ENCODE data around the gene MYH7.

MYH7 gene

DNA sequence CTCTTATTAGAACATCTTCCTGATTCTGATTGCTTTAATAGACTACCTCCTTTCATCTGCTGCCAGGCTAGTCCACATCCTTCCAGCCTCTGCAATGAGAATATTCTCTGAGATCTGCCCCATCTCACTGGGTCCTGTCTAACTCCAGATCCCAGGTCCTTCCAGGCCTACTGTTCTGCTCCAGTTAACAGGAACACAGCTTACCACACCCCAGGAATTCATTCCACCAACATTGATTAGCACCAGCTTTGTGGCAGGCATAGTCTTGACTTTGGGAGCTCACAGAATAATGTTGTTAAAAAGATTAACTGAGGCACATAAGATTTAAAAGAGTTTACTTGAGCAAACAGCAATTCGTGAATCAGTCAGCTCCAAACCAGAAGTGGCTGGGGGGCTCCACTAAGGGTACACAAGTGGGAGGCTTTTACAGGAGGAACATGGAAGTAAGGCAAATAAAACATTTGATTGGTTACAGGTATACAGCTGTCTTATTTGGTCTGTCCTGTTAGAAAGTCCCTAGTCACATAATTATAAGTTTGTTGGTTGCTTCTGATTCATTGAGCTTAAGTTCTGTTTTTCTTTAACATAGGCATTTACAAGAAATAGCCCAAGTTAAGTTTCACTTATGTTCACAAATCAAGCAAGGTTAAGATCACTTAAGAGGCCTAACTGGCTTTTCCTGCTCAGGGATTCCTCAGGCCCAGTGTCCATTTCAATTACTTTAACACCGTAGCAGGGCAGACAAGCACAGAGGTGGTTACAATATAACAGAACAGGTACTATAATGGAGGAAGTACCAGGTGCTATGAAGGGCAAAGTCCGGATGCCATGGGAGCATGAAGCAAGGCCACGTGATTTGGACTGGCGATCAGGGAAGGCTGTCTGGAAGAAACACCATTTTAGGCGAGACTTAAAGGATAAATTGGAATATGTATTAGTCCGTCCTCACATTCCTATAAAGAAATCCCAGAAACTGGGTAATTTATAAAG is 12.2 kb upstream of the MYH7 start:
- ChIA-PET POLR2A (no interaction called here), CTCF (interaction anchor here (0.6 to 1.4 kb wide), 3 partner anchors 31 to 465 kb away, joined by 3 to 6 read pairs (median 4); no protein-coding TSS in a partner anchor)
- Histone ChIP-seq H3K9me3 (ENCODE audit: control insufficient read depth, insufficient read depth, low read depth, low read length) (no peaks in the 10 kb centered on the region), H3K4me3 (ENCODE audit: low read depth, low read length) (no peak overlapping the region), H3K4me1 (ENCODE audit: control insufficient read depth, insufficient read depth, low read length) (no peaks in the 10 kb centered on the region), H3K36me3 (ENCODE audit: control insufficient read depth in 2 of 2, insufficient read depth in 1 of 2, low read length in 2 of 2) (no peaks in the 10 kb centered on the region), H3K27ac (ENCODE audit: extremely low read depth, low read depth, low read length) (no peak overlapping the region)
- no peak for TF ChIP-seq ZNF221 (tag by site-specific recombination; IDR thresholded peaks at IDR 0.05; ENCODE audit: borderline replicate concordance)
- TF ChIP-seq ZBTB21 (tag by site-specific recombination; IDR thresholded peaks at IDR 0.05): no peak
- no peak for TF ChIP-seq KLF8 (tag by site-specific recombination; IDR thresholded peaks at IDR 0.05)
- TF ChIP-seq ZFHX2 (tag by site-specific recombination; conservative IDR thresholded peaks at IDR 0.05): no peak
- TF ChIP-seq FEZF1 (tag by site-specific recombination; IDR thresholded peaks at IDR 0.05): no peak
- TF ChIP-seq ZNF132 (tag by site-specific recombination; IDR thresholded peaks at IDR 0.05; ENCODE audit: borderline replicate concordance): no peak
- TF ChIP-seq, protein P1, sequence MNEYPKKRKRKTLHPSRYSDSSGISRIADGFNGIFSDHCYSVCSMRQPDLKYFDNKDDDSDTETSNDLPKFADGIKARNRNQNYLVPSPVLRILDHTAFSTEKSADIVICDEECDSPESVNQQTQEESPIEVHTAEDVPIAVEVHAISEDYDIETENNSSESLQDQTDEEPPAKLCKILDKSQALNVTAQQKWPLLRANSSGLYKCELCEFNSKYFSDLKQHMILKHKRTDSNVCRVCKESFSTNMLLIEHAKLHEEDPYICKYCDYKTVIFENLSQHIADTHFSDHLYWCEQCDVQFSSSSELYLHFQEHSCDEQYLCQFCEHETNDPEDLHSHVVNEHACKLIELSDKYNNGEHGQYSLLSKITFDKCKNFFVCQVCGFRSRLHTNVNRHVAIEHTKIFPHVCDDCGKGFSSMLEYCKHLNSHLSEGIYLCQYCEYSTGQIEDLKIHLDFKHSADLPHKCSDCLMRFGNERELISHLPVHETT (tag by site-specific recombination; IDR thresholded peaks at IDR 0.05): no peak
- TF ChIP-seq, protein P2, sequence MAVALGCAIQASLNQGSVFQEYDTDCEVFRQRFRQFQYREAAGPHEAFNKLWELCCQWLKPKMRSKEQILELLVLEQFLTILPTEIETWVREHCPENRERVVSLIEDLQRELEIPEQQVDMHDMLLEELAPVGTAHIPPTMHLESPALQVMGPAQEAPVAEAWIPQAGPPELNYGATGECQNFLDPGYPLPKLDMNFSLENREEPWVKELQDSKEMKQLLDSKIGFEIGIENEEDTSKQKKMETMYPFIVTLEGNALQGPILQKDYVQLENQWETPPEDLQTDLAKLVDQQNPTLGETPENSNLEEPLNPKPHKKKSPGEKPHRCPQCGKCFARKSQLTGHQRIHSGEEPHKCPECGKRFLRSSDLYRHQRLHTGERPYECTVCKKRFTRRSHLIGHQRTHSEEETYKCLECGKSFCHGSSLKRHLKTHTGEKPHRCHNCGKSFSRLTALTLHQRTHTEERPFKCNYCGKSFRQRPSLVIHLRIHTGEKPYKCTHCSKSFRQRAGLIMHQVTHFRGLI (tag by site-specific recombination; IDR thresholded peaks at IDR 0.05): no peak
- TF ChIP-seq, protein P3, sequence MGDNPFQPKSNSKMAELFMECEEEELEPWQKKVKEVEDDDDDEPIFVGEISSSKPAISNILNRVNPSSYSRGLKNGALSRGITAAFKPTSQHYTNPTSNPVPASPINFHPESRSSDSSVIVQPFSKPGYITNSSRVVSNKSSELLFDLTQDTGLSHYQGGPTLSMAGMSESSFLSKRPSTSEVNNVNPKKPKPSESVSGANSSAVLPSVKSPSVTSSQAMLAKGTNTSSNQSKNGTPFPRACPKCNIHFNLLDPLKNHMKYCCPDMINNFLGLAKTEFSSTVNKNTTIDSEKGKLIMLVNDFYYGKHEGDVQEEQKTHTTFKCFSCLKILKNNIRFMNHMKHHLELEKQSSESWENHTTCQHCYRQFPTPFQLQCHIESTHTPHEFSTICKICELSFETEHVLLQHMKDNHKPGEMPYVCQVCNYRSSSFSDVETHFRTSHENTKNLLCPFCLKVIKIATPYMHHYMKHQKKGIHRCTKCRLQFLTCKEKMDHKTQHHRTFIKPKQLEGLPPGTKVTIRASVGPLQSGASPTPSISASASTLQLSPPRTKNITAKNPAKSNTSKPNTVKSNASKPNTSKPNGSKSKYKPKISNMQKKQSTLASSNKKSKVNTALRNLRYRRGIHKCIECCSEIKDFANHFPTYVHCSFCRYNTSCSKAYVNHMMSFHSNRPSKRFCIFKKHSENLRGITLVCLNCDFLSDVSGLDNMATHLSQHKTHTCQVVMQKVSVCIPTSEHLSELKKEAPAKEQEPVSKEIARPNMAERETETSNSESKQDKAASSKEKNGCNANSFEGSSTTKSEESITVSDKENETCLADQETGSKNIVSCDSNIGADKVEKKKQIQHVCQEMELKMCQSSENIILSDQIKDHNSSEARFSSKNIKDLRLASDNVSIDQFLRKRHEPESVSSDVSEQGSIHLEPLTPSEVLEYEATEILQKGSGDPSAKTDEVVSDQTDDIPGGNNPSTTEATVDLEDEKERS (tag by site-specific recombination; IDR thresholded peaks at IDR 0.05): no peak
- TF ChIP-seq ZNF16 (tag by site-specific recombination; IDR thresholded peaks at IDR 0.05; ENCODE audit: low read depth): no peak
- no peak for TF ChIP-seq KLF7 (tag by site-specific recombination; IDR thresholded peaks at IDR 0.05; ENCODE audit: borderline replicate concordance)
- TF ChIP-seq ZNF302 (tag by site-specific recombination; IDR thresholded peaks at IDR 0.05; ENCODE audit: low read depth): no peak
- no peak for TF ChIP-seq ZNF510 (tag by site-specific recombination; IDR thresholded peaks at IDR 0.05; ENCODE audit: insufficient replicate concordance)
- TF ChIP-seq ZNF174 (tag by site-specific recombination; IDR thresholded peaks at IDR 0.05): no peak
- TF ChIP-seq, protein P4, sequence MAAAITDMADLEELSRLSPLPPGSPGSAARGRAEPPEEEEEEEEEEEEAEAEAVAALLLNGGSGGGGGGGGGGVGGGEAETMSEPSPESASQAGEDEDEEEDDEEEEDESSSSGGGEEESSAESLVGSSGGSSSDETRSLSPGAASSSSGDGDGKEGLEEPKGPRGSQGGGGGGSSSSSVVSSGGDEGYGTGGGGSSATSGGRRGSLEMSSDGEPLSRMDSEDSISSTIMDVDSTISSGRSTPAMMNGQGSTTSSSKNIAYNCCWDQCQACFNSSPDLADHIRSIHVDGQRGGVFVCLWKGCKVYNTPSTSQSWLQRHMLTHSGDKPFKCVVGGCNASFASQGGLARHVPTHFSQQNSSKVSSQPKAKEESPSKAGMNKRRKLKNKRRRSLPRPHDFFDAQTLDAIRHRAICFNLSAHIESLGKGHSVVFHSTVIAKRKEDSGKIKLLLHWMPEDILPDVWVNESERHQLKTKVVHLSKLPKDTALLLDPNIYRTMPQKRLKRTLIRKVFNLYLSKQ (tag by site-specific recombination; IDR thresholded peaks at IDR 0.05; ENCODE audit: borderline replicate concordance): no peak
- TF ChIP-seq, protein P5, sequence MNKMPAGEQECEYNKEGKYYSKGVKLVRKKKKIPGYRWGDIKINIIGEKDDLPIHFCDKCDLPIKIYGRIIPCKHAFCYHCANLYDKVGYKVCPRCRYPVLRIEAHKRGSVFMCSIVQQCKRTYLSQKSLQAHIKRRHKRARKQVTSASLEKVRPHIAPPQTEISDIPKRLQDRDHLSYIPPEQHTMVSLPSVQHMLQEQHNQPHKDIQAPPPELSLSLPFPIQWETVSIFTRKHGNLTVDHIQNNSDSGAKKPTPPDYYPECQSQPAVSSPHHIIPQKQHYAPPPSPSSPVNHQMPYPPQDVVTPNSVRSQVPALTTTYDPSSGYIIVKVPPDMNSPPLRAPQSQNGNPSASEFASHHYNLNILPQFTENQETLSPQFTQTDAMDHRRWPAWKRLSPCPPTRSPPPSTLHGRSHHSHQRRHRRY (tag by site-specific recombination; IDR thresholded peaks at IDR 0.05): no peak
- TF ChIP-seq GFI1B (tag by site-specific recombination; IDR thresholded peaks at IDR 0.05): no peak
- no peak for TF ChIP-seq ZNF600 (tag by site-specific recombination; IDR thresholded peaks at IDR 0.05)

Data from HEK293 (cell line).